ENCODE measurements around the gene HOXA6.
A peak's percentile ranks its signal among the peaks of the same experiment; 100 is the strongest.

The HOXA6 gene

DNA sequence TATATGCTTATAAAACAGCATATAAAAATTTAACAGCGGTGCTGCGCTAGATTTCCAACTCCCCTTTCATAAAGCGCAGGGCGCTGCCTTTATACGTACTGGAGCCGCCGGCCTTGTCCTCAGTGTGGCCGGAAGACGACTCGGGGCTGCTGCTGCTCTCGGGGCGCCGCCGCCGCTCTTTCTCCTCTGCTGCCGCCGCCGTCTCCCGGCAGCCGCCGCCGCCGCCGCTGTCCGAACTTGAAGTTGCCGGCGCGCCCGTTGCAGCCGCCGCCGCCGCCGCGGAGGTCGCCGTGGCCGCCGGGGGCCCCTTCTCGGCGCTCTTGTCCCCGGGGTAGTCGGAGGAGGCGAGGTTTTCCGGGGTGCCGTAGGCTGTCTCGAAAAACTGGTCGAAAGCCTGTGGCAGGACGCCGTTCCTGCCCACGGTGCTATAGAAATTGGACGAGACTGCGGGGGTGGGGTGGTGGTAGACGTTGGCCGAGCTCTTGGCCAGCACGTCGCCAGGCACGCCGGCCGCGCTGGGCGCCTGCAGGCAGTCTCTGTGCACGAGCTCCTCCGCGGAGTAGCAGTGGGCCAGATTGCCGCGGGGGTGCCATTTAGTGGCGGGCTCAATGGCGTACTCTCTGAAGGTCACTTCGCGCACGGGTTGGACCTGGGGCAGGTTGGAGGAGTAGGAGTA, 36.9 kb upstream of the HOXA6 start:
- DNase-seq = no peak

DNA sequence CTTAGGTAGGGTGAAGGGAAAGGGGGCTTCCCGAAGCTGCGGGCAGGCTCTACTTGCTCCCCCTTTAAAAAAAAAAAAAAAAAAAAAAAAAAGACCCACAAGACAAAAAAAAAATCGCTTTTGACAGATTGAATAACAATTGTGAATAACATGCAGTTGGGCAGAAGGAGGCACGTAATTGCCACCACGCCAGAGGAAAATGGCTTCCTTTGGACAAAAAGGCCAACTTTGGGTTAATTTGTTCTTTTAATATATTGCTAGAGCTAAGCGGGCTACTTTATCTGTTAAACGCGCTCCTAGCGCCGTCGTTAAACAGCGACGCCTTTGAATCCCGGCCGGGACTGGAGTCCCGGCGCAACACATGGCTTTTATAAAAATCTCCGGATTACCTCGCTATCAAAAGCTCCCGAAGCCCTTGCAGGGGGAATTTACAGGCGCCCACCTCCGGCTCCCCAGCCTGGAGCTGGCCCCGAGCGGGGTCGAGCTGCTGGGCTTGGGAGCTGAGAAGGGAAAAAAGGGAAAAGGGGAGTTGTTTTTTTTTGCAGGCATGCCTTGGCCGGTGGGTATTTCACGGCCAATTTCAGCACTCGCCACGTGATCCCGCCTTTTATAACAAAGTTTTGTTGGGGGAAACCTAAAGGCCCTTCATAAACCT, 36.2 kb upstream of the HOXA6 start:
- DNase-seq = no peak

DNA sequence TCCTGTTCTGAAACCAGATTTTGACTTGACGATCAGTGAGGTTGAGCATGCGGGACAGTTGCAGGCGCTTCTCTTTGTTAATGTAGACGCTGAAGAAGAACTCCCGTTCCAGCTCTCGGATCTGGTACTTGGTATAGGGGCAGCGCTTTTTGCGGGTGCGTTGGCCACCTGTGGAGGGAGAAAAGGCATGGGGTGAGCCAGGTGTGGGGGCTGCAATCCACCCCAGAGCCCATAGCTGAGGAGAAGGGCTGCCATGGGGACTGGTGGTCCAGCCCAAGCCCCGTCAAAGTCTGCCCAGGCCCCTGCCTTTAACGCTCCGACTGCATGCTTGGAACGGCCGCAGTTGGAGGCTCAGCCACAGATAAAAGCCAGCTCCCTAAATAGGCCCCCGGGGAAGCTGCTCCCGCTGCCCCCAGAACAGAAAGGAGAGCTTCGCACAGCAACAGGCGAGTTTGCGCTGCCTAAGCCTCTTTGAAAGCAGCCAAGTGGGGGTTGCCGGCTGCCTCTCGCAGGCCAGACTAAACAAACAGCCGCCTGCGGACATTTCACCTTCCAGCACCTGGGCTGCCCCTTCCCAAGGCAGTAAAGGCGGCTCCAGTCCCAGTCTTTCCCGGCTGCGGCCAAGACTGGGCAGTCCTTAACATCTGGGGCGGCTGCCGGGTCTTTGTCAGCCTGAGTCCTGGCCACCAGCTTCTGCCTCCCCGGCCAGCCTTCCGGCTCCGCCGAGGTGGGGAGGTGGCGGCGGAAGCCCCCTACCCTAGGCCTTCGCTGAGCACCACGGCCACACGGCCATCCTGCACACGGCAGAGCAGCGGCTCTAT, 35.5 kb upstream of the HOXA6 start:
- no peak for DNase-seq

DNA sequence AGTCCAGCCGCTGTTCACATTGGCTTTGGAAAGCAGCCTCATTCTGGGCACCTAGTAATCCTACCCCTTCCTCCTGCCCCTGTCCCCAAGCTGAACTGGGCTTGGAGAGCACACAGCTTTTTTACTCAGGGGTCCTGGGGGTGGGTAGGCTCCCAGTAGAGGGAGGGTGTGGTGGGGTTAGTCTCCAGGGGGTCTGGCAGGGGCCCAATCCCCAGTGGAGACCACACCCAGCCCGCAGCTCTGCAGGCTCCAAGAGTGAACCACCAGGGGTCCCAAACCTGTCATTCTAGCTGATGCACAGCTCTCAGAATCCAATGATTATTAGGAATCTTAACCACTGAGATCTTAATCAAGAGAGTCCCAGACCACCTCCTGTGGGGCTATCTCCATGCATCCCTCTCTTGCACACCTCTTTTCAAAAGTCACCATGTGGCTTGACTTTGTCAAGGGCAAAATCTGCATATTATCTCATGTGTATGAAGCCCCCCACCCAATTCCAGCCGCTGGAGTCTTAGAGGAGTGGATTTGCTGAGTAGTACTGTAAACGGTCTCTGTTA, 34.8 kb upstream of the HOXA6 start:
- no peak for DNase-seq

DNA sequence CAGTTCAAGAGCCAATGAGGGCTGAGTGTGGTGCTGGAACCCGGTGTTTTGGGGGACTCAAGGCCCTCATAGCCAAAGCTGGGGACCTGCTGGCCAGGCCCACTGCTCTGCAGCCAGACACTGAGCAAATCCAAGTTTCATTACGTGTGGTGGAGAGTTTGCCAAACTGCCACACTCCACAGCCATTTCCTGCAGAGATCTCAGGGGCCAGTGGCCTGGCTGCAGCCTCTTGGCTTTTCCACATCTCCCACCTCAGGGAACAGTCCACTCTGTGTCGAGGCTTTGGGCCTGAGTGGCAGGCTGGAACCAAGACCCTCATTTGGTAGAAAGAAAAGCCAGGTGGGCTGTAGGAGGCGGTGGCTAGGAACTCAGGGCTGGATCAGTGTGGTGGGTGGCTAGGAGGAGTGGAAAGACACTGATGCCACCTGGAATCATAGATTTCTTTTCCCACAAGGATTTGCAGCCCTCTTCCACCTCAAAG, 34.3 kb upstream of the HOXA6 start:
- no peak for DNase-seq

- DNase-seq = no peak
Observed at GRCh38 chr7:27180431-27181420, 33.2 kb upstream of the HOXA6 start.

DNA sequence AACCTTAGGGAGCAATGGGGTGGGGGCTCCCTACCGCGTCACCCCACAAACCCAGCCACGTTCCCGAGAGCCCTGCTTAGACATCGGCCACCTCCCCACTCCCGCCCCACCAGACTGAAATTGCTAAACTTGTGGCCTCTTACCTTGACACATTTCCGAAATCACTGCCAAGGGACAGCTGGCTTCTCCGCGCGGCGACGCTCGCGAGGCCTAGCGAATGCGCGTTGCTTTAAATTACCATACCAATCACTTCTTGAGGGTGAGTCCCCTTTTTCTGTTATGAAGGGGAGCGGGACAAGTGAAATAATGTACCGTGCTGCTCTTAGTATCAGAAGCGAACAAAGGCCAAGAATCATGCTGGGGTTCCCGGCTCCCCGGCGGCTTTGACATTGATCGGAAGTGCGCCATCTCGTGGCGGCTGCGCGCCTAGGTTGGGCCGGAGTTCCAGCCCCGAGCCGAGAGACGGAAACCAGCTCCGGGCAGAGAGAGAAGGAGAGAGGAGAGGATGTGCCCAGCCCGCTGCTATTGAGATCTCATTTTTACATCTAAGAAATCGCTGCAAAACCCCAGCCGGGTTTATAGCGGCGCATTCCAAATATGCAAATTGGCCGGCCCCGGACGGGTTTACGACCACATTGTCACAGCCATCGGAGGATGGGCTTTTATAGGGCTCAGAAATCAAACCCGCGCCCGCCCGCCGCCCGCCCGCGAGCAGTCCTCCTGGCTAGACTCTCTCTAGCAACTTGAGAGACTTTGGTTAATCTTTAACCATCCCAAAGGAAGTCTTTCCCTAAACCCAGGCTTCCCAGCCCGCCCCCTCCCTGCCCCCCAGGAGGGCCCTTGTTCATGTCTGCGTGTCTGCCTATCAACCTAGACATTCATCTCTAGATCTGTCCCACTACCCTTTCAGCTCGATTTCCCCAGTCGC, 32.2 kb upstream of the HOXA6 start:
- peak; percentile 46 for DNase-seq

GRCh38 chr7:27179030-27179429, 31.5 kb upstream of the HOXA6 start:
- DNase-seq = no peak

GRCh38 chr7:27178366-27178765, 30.8 kb upstream of the HOXA6 start:
- no peak for DNase-seq

- DNase-seq = no peak
Observed at GRCh38 chr7:27177795-27178320, 30.3 kb upstream of the HOXA6 start.

DNA sequence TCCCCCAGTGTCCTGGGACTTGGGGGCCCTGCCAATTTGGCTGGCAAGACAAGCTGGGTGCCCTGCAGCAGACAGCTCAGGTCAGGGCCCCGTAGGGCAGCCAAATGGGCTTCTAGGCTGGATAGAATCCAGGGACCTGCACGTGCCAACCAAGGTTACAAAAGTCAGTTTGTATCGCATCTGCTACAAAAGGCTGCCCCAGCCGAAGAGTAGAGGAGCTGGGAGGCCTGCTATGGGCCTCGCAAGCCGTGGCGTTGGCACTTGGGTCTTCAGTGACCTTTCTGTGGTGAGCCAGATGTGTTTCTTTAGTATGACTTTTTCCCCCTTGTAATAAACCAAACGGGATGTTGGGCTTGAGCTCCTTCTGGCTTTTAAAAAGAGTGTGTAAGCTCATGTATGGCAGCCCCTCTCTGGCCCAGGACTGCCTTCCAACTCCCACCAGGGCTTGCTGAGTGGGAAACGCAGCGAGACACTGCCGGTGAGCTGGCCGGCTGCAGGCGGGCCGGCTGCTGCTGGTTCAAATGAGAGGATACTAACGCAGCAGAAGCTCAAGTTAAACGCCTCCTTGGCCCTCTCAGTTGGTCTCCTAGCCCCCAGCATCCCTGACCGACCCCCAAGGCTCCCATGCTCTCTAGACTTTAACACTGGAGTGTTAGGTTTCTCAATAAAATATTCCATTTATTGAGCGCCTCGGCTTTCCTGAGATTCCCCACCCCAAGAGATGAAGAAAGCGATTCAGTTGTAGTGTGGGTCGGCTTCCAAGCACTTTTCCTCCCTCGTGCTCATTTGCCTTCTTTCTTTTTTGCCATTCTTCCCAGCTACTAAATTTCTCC, 29.6 kb upstream of the HOXA6 start:
- DNase-seq = no peak

DNA sequence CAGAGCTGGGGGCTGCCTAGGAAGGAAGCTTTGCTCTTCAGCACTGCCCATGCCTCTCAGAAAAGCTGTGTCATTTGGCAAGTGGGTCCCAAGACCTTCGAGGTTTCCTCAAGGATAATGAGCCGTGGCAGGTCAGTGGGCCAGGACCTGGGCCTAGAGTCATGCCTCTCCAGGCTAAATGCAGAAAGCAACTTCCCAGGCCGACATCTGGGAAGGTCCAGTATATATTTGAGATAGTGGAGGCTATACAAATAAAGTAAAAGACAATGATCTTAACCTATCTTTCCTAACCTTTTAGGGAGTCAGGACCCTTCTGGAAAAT, 28.9 kb upstream of the HOXA6 start:
- no peak for DNase-seq

DNA sequence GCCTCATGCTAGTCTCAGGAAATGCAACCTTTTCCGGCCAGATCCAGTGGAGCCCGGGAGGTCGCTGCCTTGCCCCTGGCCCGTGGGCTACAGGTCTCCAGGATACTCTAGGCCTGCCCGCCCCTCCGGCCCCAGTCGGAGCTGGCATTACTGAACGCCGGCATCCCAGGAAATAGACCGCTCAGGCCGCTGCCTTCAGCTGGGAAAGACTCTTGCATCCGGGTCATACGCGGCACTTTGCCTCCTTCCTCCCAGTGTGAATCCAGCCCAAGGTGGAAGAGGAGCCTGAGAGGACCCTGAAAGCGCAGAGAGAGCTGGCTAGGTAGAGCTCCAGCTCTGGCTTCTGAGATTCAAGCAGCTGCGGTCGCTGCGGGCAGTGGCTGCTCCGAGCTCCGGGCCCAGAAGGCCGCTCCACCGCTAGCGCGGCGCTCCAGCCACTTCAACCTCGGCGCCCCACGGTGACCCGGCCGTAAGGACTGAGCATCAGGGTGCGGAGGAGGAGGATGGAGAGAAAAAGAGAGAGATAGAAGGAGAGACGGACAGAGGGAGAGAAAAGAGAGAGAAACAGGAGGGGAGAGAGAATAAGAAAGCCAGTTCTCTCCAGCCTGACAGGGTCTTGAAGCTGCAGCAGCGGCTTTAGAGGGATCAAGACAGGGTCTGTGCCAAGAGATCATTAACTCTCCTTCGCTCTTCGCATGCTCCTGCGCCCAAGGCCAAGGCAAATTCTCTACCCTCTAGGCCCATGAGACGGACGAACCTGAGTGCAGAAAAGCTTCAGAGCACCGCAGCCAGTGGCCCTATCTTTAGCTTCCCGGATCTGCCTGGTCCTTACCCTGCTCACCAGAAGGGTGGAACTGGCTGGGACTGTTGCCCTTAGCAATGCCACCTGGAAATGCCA, 28.3 kb upstream of the HOXA6 start:
- no peak for DNase-seq

- no peak for DNase-seq
Observed at GRCh38 chr7:27174874-27175625, 27.5 kb upstream of the HOXA6 start.

GRCh38 chr7:27173956-27174873, 26.6 kb upstream of the HOXA6 start, which contains the start of gene HOXA10:
Gene HOXA10, minus strand, starts transcription at chr7:27174320. Its CDS starts 14 bp downstream, at chr7:27174306.
- no peak for DNase-seq

- DNase-seq = no peak
Observed at GRCh38 chr7:27173511-27173955, 26.0 kb upstream of the HOXA6 start.
